ENCODE data around the gene SMYD5.
A peak's percentile ranks its signal among the peaks of the same experiment; 100 is the strongest.

The SMYD5 gene

DNA sequence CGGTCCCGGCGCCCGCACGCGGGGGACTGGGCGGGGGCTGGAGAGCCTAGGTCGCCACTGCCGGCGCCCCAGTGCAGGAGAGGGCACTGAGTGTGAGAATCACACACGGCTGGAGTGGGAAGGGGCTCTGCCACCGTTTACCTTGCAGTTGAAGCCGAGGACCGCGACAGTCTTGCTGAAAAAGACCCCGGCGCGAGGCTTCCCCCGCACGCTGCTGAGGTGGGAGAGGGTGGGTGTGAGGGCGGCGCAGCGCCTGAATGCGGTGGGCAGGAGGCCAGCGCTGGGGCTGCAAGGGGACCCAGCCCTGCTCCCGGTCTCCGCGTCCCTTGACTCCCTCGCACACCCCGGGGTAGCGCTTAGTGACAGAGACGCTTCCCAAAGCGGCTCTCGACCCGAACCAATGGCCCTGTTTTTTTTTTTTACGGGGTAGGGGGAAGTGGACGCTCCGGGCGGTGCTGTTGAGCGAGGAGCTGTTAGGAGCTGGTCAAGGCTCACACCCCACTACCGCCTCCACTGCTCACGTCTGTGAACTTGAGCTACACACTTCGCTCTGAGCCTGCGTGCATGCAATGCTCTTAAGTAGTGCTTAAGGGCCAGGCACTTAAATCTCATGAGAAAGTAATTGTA is 10.9 kb upstream of the SMYD5 start:
- DNase-seq (ENCODE audit: low read depth, low spot score): no peak
- no peak overlapping the region for H3K27ac ChIP-seq

GRCh38 chr2:73205611-73206010 is 8.4 kb upstream of the SMYD5 start:
- H3K27ac ChIP-seq: no peak overlapping the region
- DNase-seq (ENCODE audit: low read depth, low spot score): no peak

DNA sequence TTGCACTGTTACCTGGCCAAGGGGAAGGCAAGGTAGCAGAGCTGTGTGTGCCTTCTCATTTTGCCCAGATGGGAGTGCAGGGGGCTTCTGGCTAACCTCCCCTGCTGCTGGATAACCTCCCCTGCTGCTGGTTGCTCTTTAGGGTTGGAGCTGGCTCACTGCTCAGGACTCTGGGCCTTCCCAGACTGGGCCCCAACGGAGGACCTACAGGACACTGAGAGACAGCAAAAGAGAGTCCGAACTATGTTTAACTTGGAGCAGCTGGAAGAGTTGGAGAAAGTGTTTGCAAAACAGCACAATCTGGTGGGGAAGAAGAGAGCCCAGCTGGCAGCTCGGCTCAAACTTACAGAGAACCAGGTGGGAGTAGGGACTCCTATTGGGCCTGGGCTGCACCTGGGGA is 5.8 kb upstream of the SMYD5 start:
- DNase-seq (ENCODE audit: low read depth, low spot score): no peak
- no peak overlapping the region for H3K27ac ChIP-seq

DNA sequence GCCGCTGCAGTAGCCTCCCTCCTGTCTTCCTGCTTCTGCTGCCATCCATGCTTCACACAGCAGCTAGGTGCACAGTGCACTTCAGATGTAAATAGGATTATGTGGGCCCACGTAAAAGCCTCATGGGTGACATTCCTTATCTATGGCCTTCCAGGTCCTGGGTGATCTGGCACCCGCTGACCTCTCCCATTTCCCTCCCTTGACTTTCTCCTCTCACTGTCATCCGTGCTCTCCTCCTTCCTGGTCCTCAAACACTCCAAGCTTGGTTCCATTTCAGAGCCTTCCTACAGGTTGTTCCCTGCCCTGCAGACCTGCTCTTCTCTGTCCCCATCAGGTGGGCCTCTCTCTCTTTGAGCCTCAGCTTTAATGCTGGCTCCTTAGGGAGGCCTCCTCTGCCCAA is 4.0 kb upstream of the SMYD5 start:
- DNase-seq (ENCODE audit: low read depth, low spot score): no peak
- H3K27ac ChIP-seq: no peak overlapping the region

DNA sequence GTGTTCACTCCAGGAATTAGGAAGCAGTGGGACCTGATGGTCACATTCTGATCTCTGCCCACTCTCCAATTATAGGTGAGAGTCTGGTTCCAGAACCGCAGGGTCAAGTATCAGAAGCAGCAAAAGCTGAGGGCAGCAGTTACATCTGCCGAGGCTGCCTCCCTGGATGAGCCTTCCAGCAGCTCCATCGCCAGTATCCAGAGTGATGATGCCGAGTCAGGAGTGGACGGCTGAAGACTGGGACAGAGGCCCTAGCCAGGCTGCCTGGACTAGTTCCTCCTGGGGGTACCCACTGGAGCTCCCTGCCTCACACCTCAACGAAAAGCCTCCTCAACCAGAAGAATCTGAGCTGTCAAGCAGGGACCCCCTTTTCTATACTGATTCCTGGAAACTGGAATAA is 3.3 kb upstream of the SMYD5 start:
- H3K27ac ChIP-seq: no peak overlapping the region
- no peak for DNase-seq (ENCODE audit: low read depth, low spot score)

DNA sequence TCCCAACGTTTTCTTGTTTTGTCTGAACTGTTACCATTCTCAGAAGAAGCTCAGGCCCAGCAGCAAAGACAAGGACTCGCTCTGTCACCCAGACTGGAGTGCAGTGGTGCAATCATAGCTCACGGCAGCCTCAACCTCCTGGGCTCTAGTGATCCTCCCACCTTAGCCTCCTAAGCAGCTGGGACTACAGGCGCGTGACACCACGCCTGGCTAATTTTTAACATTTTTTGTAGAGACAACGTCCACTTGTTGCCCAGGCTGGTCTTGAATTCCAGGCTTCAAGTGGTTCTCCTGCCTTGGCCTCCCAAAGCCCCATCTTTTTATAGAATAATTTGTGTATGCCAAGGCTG is 2.0 kb upstream of the SMYD5 start:
- H3K27ac ChIP-seq: no peak overlapping the region

DNA sequence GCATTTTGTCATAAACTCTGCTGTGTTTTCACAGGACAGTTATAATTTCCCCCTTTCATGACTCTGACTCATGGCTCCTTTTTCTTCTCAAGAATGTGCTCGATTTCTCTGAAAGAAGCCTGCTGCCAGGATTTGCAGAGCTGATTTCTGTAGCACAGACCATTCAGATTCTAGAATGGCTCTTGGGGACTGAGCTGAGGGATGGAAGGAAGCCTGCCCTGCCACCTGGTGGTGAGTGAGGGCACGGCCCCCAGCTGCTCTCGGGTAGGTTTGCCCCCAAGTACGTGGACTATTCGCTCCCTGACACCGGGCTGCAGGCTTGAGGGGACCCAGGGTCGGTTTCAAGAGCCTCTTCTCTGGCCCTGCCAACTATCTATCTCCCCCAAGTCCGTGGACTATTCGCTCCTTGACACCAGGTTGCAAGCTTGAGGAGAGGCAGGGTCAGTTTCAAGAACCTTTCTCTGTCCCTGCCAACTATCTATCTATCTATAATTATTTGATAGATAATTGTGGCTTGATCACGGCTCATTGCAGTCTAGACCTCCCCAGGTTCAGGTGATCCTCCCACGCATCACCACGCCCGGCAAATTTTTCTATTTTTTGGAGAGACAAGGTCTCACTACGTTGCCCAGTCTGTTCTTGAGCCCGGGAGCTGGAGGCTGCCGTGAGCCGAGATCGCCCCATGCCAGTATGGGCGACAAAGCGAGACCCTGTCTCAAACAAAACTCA is 1.4 kb upstream of the SMYD5 start:
- H3K27ac ChIP-seq: no peak overlapping the region
- DNase-seq (ENCODE audit: low read depth, low spot score): no peak

More for the DNA sequence above, 2.0 kb upstream of the SMYD5 start:
- no peak for DNase-seq (ENCODE audit: low read depth, low spot score)

DNA sequence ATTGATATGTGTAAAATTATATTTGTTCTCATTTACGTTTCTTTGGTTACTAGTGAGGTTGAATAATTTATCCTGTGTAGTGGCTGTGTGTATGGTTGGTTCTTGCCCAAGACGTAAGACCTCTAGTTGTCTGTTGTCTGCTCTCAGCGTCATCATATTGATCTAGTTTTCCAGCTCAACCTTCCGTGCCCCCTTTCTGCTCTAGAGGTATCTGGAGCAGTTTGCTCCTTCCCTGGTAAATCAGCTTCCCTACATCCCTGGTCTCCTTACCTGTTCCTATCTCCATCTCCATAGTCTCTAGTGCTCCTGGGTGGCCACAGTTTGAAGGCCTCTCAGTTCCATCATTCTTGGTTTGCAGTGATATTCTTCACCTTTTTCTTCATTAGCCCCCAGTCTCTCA is 1.2 kb downstream of the SMYD5 start:
- no peak overlapping the region for H3K27ac ChIP-seq
- DNase-seq (ENCODE audit: low read depth, low spot score): no peak

- no peak for DNase-seq (ENCODE audit: low read depth, low spot score)
These were observed 3.1 kb downstream of the SMYD5 start for GRCh38 chr2:73217160-73217559.

DNA sequence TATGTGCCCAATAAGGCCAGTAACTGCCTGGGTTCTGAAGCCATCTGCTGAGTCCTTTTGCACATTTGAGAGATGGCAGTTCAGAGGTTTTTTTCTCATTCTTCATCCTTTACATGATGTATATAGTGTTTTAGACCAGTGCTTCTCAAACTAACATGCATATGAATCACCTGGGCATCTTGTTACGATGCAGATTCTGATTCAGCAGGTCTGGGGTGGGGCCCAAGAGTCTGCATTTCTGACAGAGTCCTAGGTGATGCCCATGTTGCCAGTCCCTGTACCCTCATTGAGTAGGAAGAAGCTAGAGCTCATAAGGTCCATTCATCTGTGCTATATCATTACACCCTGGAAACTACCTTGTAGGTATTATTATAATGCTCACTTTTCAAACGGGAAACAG is 3.8 kb downstream of the SMYD5 start:
- no peak for DNase-seq (ENCODE audit: low read depth, low spot score)
- H3K27ac ChIP-seq: no peak overlapping the region

More at GRCh38 chr2:73217160-73217559, 3.1 kb downstream of the SMYD5 start:
- H3K27ac ChIP-seq: no peak overlapping the region

- DNase-seq (ENCODE audit: low read depth, low spot score): no peak
- no peak overlapping the region for H3K27ac ChIP-seq
These were observed 4.3 kb downstream of the SMYD5 start for GRCh38 chr2:73218298-73218697.

- H3K27ac ChIP-seq: no peak overlapping the region
- DNase-seq (ENCODE audit: low read depth, low spot score): no peak
These were observed 9.8 kb downstream of the SMYD5 start for GRCh38 chr2:73223821-73224220.

DNA sequence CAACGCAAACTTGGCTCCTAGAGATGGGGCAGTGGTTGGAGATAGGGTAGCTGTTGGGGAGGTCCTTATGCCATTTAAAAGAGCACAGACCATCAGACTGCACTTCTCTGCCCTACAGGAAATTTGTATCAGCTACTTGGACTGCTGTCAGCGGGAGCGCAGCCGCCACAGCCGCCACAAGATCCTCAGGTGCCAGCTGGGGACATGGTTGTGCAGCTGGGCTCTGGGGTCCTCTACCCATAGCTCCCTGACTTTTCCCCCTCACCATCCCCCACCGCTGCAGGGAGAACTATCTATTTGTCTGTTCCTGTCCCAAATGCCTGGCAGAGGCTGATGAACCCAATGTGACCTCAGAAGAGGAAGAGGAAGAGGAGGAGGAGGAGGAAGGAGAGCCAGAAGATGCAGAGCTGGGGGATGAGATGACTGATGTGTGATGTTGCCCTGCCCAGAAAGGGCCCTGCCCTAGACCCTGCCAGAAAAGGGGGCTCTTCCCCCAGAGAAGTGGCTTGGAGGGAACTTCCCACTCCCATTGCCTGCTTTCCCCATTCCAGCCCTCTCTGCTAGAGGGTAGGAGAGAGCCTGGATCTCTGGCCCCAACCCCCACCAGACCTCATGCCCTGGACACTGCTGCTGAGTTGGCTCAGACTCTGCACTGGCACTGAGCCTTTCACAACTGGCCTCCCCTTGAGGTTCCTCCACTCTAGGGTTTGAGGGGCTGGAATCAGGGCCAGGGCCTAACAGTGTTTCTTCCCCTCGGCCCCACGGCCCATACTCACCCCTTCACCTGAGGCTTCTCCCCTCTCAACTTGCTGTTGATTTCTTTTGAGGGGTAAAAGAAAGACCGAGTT is 11.7 kb downstream of the SMYD5 start:
- DNase-seq (ENCODE audit: low read depth, low spot score): no peak
- H3K27ac ChIP-seq: no peak overlapping the region

DNA sequence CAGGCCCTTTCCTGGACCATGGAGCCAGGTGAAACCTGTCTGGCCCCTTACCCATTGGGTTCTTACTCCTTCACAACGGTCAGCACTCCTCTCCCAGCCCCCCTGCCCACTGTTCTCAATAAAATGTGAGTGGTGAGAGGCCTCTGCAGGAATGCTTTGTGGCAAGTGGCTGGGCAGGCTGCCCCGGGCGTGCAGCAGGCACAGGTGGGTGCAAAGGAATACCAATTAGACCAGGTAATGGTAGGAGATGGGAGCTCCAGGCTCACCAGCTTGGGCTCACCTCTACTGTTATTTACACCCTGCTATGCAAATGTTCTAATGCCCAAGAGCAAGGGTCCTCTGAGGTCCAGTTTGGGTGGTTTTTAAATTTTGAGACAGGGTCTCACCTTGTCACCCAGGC is 13.0 kb downstream of the SMYD5 start:
- H3K27ac ChIP-seq: no peak overlapping the region
- DNase-seq (ENCODE audit: low read depth, low spot score): no peak

- no peak overlapping the region for H3K27ac ChIP-seq
- DNase-seq (ENCODE audit: low read depth, low spot score): no peak
These were observed 14.6 kb downstream of the SMYD5 start for GRCh38 chr2:73228631-73229030.

DNA sequence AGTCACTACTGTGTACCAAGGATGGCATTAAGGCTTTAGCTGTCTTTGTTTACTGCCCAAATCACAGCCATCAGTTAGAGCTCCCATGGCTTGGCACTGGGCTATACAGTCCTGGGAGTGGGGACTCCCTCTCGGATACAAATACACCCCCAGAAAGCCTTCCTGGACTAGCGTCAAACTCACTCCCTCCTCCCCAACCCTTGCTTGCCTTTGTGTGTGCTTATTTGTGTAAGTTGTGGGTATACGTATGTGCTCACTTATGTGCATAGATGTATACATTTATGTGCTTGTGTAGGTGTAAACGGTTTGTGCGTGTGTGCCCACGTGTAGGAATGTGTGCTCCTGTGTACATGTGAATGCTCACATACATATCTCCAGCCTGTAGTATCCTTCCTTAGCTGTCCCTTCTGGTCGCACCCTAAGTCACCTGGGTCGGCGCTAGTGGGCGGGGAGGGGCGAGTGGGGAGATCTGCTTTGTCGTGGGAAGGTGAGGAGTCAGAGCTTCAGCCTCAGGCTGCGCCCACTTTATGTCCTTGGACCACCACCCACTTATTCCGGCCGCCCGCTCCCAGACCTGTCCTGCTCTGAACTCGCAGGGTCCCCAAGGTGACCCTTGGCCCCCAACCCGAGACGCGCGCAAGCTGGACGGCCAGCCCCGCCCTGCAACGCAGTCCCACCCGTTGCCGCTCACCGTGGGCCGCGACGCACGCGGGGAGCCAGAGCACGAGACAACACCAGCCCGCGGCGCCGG is 18.5 kb downstream of the SMYD5 start:
- no peak for DNase-seq (ENCODE audit: low read depth, low spot score)
- H3K27ac ChIP-seq: no peak overlapping the region

GRCh38 chr2:73233154-73233931 is 19.3 kb downstream of the SMYD5 start, which contains the start of gene PRADC1:
Gene PRADC1, minus strand, starts transcription at chr2:73233239. Its CDS starts 79 bp downstream, at chr2:73233160.
- peak within 1 kb of the TSS; percentile 78 for H3K27ac ChIP-seq
- peak; percentile 99 for DNase-seq (ENCODE audit: low read depth, low spot score)

GRCh38 chr2:73233932-73234832 is 20.1 kb downstream of the SMYD5 start, which contains the start of gene CCT7:
Gene CCT7, plus strand, starts transcription at chr2:73234308. Its CDS starts 71 bp downstream, at chr2:73234379.
- peak within 1 kb of the TSS; percentile 78 for H3K27ac ChIP-seq
- DNase-seq (ENCODE audit: low read depth, low spot score): peak; percentile 55

Measured in epithelial cell of prostate (primary cell).